HG03565 (cell line): Measurements from ENCODE around the gene WIPF3.
A peak's percentile ranks its signal among the peaks of the same experiment; 100 is the strongest.

Source experiments
- ATAC-seq: cut with Tn5 transposase; IDR thresholded peaks from one replicate; pipeline ENCODE4 v1.9.1; 2021; ENCODE audit warnings: mild to moderate bottlenecking, moderate library complexity; ENCODE audit not compliant: unreplicated experiment

WIPF3 gene

DNA sequence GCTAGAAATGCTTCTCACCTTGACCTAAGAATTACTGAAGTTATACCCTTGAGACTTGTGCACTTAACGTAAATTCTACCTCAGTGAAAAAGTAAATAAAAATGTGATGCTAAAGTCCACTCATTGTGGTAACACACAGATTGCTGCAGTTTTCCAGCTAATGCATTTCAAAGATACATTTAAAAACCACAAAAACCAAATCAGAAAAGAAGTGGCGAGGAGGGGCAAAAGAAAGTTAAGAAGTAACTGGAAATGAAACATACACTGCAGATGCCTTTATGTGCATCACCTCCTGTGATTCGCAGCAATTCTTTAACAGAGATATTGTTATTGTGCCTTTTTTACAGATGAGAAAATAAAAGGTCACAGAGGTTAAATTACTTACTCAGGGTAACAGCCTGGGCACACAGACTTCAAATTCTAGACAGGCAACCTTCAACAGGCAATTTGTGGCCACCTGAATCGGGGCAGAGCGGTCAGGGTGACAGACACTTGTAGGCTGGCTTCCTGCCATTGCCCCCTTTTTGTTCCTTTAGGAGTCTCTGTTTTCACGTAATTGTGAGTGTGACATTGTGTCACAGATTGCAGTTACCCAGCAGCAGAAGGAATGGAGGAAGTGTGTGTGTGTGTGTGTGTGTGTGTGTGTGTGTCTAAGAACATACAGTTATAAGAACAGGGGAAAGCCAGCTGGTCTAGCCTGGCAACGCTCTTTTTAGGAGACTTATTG is 1.9 kb downstream of the WIPF3 start:
- ATAC-seq, result no peak

DNA sequence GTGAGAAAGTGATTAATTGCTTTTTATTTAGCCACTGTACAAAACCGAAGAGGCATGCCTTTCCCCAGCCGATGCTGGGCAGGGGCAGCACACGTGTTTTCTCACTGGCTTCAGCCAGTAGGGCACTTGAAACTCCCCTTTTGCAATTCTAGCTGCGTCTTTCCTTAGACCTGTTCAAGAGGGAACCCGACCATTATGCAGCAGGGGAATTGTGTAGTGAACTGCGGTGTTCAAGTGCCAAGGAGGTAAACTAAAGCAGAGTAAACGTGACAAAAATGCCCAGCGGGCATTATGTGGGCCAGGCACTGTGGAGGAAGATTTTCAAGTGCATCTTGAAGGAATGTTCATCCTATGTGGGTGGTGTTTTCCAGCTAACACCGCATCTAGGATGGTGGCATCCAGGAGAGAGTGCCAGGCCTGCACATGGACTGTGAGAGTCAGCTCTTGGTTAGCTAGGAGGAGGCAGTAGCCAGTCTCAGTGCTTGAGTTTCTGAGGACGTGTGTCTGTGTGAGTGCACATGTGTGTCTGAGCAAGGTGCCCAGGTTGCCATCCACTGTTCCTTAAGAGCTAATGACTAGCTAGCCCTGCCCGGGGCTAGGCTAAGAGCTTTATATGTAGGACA is 3.3 kb downstream of the WIPF3 start:
- no peak for ATAC-seq

GRCh38 chr7:29810297-29810696 is 4.0 kb downstream of the WIPF3 start:
- no peak for ATAC-seq

GRCh38 chr7:29810813-29811482 is 4.6 kb downstream of the WIPF3 start:
- no peak for ATAC-seq

DNA sequence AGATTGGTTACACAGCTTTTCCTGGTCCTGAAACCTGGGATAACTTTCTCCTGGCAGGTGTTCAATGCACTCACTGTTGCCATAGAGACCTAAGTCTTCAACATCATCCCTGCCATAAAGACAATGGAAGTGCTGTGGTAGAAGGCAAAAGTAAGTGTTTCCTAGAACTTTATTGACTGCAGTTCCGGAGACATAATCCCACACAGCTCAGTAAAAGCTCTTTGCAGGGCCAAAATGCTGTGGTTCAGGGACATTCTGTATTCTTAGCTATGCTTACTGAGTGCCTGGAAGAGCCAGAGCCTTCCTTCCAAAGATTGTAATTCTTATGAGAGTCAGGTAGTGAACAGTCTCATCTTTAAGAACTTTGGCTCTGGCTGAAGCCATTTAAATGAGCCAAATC is 5.3 kb downstream of the WIPF3 start:
- no peak for ATAC-seq

DNA sequence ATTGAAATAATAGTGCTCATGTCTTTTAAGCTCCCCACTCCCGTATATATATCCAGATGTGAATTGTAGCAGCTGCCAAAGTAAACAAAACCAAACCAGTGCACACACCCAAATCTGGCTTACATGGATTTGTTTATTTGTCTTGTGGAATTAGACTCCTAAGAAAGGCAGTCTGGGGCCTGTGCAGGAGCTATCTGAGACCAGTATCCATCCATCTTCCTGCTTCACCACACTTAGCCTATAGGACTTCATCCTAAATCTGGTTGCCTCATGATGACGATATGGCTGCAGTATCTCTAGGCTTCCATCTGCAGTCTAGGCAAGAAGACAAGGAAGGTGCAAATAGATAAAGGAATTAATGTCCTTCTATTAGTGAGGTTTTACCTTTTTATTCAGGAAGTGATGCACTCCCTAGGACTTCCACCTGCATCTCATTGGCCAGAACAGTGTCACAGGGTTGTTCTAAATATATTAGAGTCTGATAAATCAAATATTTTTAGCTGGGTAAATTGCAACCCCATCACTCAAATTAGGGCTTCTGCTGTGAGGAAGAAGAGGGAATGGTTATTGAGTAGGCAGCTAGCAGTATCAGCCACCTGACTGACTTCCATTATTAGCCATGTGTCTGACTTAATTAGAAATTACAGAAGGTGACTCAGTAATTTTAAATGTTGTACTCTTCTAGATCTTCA is 6.0 kb downstream of the WIPF3 start:
- ATAC-seq, result no peak

DNA sequence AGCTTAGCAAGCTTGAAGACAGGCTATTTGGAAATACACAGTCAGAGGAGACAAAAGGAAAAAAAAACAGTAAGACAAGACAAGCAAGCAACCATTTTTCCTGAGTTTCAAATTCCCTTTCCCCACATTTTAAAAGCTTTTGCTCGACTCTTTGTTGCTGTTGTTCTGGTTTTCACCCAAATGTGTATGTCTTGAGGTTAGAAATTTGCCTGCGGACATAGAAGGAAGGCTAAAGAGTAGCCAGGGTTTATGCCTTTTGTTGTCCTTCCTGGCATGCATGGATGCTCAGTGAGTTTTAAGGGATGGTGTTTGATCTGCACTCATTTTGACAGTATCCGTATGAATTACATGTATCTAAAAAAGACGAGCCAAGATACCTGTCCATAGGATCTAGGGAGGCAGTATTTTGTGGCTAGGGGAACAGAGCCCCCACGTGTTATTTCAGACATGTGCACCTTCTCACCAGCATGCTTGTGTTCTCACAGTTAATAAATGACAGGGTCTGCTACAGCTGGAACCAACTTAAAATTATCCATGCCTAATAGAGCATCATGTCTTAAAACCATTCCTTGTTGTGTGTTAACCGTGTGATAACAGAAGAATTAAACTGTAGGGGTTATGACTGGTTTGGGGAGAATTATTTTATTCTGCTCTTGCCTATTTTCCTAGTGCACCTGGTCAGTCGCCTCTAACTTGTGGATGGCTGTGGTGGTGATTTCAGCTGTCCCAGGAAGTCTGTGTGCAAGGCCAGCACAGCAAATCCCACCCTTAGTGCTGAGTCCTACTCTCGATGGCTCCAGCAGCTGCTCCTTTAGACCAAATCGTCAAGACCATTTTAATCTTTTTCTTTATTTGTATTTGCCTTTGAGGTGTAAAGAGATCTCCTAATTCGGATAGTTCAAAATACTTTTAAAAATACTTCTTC is 9.1 kb downstream of the WIPF3 start:
- ATAC-seq, result no peak

GRCh38 chr7:29818308-29818707 is 12.0 kb downstream of the WIPF3 start:
- no peak for ATAC-seq

- peak; percentile 87 for ATAC-seq
Measured at GRCh38 chr7:29825775-29826529, 19.6 kb downstream of the WIPF3 start.

DNA sequence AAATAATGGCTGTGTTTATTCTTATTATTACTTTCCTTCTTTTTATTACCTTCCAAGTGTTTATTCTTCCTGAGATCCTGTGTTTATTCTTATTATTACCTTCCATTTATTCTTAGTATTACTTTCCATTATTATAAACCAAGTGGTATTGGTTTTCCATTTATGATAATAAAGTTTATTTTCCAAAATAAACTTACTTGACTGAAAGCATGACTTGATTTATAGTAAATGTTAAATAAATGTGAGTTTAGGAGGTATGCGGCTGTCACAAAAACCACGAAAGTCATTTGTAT is 20.2 kb downstream of the WIPF3 start:
- ATAC-seq, result no peak

GRCh38 chr7:29826904-29827303 is 20.6 kb downstream of the WIPF3 start:
- no peak for ATAC-seq

- no peak for ATAC-seq
Measured at GRCh38 chr7:29831705-29832104, 25.4 kb downstream of the WIPF3 start.

- no peak for ATAC-seq
Measured at GRCh38 chr7:29833929-29834328, 27.6 kb downstream of the WIPF3 start.

- no peak for ATAC-seq
Measured at GRCh38 chr7:29835718-29836117, 29.4 kb downstream of the WIPF3 start.

DNA sequence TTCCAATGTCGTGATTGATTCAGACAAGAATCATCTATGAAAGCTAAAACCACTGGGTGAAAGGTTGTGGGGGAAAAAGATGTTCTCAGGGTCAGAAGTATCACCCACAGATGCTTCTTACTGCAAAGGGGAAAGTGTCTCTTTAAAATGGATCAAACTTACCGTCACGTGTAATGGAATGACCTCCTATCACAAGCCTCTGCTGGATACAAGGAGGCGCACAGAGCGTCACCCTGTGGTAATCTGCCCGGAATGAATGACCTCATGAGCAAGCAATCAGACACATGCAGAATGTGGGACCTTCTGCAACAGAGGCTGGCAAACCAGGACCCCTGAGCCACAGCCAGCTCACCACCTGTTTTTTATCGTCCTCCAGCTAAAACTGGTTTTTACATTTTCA is 33.0 kb downstream of the WIPF3 start:
- ATAC-seq, result no peak

- ATAC-seq, result no peak
Measured at GRCh38 chr7:29839921-29840320, 33.6 kb downstream of the WIPF3 start.

GRCh38 chr7:29840701-29841100 is 34.4 kb downstream of the WIPF3 start:
- ATAC-seq, result no peak

GRCh38 chr7:29841926-29842701 is 35.8 kb downstream of the WIPF3 start:
- no peak for ATAC-seq

DNA sequence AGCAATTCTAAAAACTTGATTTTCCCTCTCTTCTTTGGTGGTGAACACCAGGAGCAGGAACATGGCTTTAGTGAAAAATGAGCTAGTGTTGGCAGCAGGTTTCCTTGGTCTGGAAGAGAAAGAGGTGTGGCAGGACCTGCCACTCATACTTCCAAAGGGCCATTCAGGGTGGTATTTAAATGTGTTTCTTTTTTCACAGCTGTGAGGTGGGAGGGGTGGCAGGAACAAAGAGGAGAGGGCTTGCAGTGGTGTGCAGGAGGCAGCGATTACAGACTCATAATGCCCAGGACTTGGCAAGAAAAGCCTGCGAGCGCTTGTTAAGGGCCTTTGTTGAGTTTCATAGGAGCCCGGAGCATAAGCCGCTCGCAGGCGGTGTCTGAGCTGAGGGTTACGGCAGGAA is 36.8 kb downstream of the WIPF3 start:
- ATAC-seq, result no peak
